ENCODE data around the gene CNTLN. TPM values are rescaled to one million over a fixed set of nuclear protein-coding genes. Genes with fewer than 3 reads are reported as not detected.
A peak's percentile ranks its signal among the peaks of the same experiment; 100 is the strongest.
"Not testable (repeated sequence)": the region's sequence is repeated elsewhere in the genome, so short reads cannot be mapped to it uniquely, and the experiment has no call there.

The CNTLN gene
- polyA plus RNA-seq, 4 donors = 12.7 to 13.1 (median 13.0) TPM

- DNase-seq (ENCODE audit: low read depth in 4 of 4, low spot score in 2 of 4) = no peak
Observed at GRCh38 chr9:17486396-17486795, 351.6 kb downstream of the CNTLN start.

DNA sequence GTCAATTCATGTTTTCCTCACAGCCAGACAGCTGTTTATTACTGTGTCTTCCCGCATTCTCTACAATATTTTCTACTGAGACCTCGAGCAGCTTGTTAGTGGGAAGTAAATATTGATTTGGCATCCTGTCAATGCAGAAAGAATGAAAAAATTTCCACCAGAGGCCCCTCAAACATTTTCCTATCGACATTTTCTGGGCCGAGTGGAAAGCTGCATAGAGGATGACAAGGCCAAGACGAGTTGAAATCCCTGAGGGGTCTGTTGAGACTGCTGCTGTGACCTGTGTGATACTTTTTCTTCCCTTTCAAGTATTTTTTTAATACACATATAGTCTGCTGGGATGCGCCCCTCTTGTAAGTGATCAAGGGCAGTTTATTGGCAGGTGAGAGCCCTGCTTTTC is 352.6 kb downstream of the CNTLN start:
- DNase-seq (ENCODE audit: low read depth in 4 of 4, low spot score in 2 of 4) = no peak

DNA sequence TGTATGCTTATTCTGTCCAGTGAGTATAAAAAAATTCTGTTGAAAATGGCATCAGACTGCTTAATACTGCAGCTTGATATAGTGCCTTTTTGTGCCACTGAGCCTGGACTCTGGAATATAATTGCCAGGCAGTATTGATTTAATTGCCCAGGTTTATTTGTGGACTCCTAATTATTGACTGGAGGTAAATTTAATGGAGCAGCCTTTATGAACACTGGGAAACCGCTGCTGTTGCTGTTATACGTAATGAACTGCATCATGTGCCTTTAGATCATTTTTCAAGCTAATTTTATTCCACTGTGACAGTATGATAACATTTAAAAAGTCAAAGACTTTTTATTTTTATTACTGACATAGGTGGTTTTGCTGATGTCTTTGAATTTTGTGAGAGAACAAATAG is 353.8 kb downstream of the CNTLN start:
- DNase-seq (ENCODE audit: low read depth in 4 of 4, low spot score in 2 of 4) = no peak

DNA sequence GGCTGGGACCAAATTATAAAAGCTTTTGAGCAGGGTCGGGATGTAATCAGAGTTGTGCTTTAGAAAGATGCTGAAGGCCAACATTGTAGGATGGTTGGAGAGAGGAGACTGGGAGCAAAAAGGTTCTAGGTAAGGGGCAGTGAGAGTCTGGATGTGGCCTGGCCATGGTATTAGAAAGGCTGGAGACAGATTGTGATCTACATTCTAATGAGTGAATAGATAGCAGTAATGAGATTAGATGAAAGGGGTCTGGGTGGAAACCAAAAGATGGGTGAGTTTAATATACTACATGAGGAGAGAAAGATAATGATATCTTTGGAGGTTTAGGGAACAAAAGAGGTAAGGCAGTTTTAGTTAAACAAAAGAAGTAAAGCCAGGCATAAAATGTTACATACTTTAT is 355.3 kb downstream of the CNTLN start:
- no peak for DNase-seq (ENCODE audit: low read depth in 4 of 4, low spot score in 2 of 4)

DNA sequence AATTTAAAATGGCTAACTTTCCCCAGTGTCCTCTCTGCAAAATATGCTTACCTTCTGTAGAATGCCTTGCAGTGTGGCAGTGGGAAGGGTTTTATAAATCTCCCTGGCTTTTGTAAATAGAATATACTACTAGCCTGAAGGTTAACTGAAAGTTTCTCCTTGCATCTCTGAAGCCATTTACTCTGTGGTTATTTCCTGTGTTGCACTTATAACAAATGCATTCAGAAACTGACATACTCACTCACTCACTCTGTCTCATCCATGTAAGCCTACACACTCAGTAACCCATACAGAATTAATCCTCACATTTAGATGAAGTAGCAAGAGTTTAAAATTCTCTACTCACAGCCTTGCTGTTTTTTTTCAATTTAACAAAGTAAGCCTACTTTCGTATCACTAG is 356.9 kb downstream of the CNTLN start:
- no peak for DNase-seq (ENCODE audit: low read depth in 4 of 4, low spot score in 2 of 4)

DNA sequence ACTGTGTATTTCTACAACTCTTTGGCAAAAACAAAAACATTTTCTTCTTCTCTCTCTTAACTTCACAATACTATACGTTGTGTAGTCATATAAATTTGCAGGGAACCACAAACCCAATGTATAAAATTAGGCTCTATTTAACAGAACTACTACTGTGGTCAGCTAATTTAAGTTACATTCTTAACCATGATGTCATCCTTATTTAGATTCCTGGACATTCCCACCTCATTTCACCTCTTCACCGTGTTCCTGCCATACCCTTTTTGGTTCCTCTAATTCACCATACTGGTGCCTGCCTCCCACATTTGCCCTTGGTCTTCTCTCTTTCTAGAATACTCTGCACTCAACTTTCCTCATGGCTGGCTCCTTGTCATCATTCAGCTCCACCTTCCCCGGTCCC is 368.4 kb downstream of the CNTLN start:
- DNase-seq (ENCODE audit: low read depth in 4 of 4, low spot score in 2 of 4) = no peak

DNA sequence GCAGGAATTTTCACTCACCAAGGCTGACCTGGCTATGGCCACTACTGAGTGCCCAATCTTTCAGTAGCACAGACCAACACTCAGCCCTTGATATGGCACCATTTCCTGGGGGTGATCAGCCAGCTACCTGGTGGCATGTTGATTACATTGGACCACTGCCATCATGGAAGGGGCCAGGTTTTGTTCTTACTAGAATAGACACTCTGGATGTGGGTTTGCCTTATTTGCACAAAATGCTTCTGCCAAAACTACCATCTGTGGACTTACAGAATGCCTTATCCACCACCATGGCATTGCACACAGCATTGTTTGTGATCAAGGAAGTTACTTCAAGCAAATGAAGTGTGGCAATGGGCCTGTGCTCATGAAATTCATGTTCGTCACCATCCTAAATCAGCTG is 374.3 kb downstream of the CNTLN start:
- no peak for DNase-seq (ENCODE audit: low read depth in 4 of 4, low spot score in 2 of 4)

GRCh38 chr9:17509701-17510100 is 374.9 kb downstream of the CNTLN start:
- DNase-seq (ENCODE audit: low read depth in 4 of 4, low spot score in 2 of 4) = no peak

GRCh38 chr9:17519761-17520160 is 384.9 kb downstream of the CNTLN start:
- no peak for DNase-seq (ENCODE audit: low read depth in 4 of 4, low spot score in 2 of 4)

DNA sequence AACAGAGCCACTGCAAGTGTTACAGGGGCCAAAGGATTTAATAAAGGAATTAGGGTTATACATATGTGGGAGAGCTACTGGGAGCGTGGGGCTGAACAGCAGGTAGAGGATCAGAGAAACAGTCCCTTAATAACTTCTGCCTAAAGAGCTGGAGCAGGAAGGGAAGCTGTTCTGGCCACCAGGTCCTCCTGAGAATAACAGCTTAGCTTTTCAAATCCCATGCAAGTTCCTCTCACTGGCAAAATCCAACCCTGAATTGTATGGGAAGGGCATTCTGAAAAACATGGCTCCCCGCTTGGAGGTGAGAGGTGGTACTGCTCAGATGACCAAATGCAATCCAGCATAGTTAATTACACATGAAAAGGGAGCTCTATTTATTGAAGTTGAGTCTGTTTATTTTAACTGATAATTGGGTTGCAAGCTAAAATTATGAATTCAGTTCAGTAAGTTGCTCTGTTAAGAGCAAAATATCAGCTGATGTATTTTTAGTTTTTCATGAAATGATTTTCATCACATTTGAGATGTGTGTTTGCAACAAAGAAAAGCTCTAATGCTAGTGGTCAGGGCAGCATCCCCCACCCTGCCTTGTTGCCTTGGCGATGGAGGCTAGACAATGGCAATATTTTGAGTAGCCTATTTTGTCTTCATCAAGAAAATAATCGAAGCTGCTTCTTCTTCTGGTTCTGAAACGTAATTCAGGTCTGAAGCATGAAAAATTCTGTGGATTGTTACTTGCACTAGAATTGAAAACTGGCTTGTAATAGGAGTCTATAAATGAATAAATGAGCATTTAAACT is 385.6 kb downstream of the CNTLN start:
- DNase-seq (ENCODE audit: low read depth in 4 of 4, low spot score in 2 of 4) = no peak

DNA sequence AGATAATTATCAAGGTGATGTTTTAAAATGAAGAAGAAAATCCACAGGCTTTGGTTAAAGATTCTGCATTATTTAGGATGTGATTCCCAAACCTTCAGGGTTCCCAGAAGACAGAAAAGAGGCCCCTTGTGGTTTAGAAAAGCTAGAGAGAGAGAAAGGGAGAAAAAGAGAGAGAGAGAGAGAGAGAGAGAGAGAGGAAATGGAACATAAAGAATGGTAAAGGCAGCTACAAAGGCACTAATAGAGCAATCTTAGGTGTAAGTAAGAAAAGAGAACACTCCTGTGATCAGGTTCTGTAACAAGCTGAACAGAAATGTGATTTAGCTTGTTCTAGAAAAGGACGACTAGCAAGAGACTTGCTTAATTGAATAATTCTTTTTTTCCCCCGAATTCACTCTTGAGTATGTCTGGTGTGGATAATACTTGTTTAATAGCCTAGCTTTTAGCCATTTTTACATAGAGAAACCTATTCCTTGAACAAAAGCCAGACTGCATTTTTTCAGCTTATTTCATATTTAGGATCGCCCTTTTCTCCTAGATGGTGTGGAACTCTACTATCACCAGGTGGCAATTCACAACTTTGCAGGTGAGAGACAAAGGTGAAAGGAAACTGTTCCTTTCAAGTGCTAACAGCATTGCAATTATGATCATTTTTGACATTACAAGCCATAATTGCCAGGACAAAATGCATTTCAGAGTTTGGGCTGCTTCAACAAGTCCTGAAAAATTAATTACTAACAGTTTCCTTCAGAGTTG is 386.4 kb downstream of the CNTLN start:
- DNase-seq (ENCODE audit: low read depth in 4 of 4, low spot score in 2 of 4) = no peak

DNA sequence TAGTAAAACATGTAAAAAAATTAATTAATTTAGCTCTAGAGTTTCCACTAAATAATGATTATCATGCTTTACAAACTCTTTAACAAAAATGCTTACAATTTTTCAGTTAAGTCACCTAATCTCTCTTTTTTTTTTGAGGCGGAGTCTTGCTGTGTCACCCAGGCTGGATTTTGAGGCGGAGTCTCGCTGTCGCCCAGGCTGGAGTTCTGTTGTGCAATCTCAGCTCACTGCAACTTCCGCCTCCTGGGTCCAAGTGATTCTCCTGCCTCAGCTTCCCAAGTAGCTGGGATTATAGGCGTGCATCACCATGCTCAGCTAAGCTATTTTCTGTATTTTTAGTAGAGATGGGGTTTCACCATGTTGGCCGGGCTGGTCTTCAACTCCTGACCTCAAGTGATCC is 391.9 kb downstream of the CNTLN start:
- not testable (repeated sequence) for DNase-seq (ENCODE audit: low read depth in 4 of 4, low spot score in 2 of 4)

DNA sequence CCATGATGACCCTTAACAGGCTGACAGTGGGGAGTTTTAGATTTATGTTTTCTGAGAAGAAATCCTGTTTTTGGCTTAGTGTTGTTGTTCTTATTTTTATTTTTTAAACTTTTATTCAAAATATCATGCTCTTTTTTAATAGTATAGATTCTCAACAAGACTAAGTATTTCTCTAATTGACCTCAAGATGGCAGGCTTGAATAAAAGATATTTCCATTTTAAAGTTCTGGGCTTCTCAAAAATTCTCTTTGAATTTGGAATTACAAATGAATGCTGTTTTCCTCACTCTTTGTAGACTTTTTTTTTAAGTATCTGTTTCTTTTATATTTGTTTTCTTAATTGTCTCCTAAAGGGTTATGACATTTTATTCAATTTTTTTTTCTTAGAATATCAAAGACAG is 394.0 kb downstream of the CNTLN start:
- DNase-seq (ENCODE audit: low read depth in 4 of 4, low spot score in 2 of 4) = no peak

DNA sequence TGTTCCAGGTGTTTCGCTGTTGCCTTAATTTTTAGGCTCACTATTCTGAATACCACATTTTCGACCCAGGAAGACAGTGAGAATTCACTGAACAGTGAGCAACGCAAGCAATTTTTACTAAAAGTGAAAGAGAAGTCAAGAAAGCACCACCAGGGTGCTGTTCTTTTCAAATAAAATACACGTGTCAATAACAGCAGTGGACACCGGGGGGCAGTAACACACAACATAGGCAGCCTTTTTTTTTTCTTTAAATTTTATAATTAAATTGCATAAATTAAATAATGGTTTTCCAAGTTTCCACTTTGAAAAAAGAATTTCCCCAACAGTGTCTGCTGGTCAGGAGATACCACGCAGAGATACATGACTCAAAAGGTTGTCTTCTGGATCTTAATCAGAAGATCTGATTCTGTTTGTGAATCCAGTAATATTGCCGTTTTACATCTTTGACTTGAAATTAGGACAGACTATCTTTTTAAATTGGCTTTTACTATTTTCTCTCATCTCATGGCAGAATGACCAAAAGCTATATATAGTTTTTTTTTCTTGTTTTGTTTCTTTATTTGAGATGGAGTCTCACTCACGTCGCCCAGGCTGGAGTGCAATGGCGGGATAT is 396.9 kb downstream of the CNTLN start:
- DNase-seq (ENCODE audit: low read depth in 4 of 4, low spot score in 2 of 4) = peak; percentile 11 to 43 (median 24)

GRCh38 chr9:17532461-17532860 is 397.6 kb downstream of the CNTLN start:
- DNase-seq (ENCODE audit: low read depth in 4 of 4, low spot score in 2 of 4) = no peak

GRCh38 chr9:17535176-17535575 is 400.3 kb downstream of the CNTLN start:
- DNase-seq (ENCODE audit: low read depth in 4 of 4, low spot score in 2 of 4) = no peak

- DNase-seq (ENCODE audit: low read depth in 4 of 4, low spot score in 2 of 4) = no peak
Observed at GRCh38 chr9:17536027-17536426, 401.2 kb downstream of the CNTLN start.

GRCh38 chr9:17551023-17551422 is 416.2 kb downstream of the CNTLN start:
- no peak for DNase-seq (ENCODE audit: low read depth in 4 of 4, low spot score in 2 of 4)
